Endometrium (tissue), 2 donors: ENCODE measurements around the gene TBC1D14.

Source experiments
- FAIRE-seq: peaks from 2 replicates; lab custom pipeline; 2012; peaks lifted over from hg19 to GRCh38; lab: Jason Lieb, UNC
- donor health status: control.
- donor health status: control.

Gene TBC1D14

GRCh38 chr4:6953751-6954380, 44.2 kb downstream of the TBC1D14 start:
- no peak for FAIRE-seq

- FAIRE-seq, result no peak
Measured at GRCh38 chr4:6955261-6955911, 45.8 kb downstream of the TBC1D14 start.

- no peak for FAIRE-seq
Measured at GRCh38 chr4:6956087-6956433, 46.4 kb downstream of the TBC1D14 start.

- FAIRE-seq, result no peak
Measured at GRCh38 chr4:6956434-6957147, 47.0 kb downstream of the TBC1D14 start.

GRCh38 chr4:6957148-6957520, 47.5 kb downstream of the TBC1D14 start:
- FAIRE-seq, result no peak

- FAIRE-seq, result no peak
Measured at GRCh38 chr4:6957994-6958393, 48.4 kb downstream of the TBC1D14 start.

- no peak for FAIRE-seq
Measured at GRCh38 chr4:6959261-6959660, 49.6 kb downstream of the TBC1D14 start.

- FAIRE-seq, result no peak
Measured at GRCh38 chr4:6960154-6960553, 50.5 kb downstream of the TBC1D14 start.

- FAIRE-seq, result no peak
Measured at GRCh38 chr4:6960628-6961412, 51.2 kb downstream of the TBC1D14 start.

- no peak for FAIRE-seq
Measured at GRCh38 chr4:6961496-6962210, 52.0 kb downstream of the TBC1D14 start.

- FAIRE-seq, result no peak
Measured at GRCh38 chr4:6962211-6963041, 52.8 kb downstream of the TBC1D14 start.

- FAIRE-seq, result no peak
Measured at GRCh38 chr4:6963139-6963611, 53.5 kb downstream of the TBC1D14 start.

- no peak for FAIRE-seq
Measured at GRCh38 chr4:6964858-6965257, 55.2 kb downstream of the TBC1D14 start.

GRCh38 chr4:6965329-6965728, 55.7 kb downstream of the TBC1D14 start:
- FAIRE-seq, result no peak

GRCh38 chr4:6967846-6968340, 58.3 kb downstream of the TBC1D14 start:
- no peak for FAIRE-seq

GRCh38 chr4:6968496-6968895, 58.9 kb downstream of the TBC1D14 start:
- FAIRE-seq, result no peak

GRCh38 chr4:6969826-6970800, 60.5 kb downstream of the TBC1D14 start:
- FAIRE-seq, result no peak

GRCh38 chr4:6971536-6972374, 62.1 kb downstream of the TBC1D14 start:
- no peak for FAIRE-seq

- FAIRE-seq, result no peak
Measured at GRCh38 chr4:6972375-6972650, 62.7 kb downstream of the TBC1D14 start.
